ENCODE measurements around the gene CFAP92.

Gene CFAP92

GRCh38 chr3:129025691-129026435, 32.0 kb upstream of the CFAP92 start:
- no peak for DNase-seq

- DNase-seq, result no peak
Measured at GRCh38 chr3:129025108-129025507, 31.2 kb upstream of the CFAP92 start.

- DNase-seq, result no peak
Measured at GRCh38 chr3:129023909-129024308, 30.0 kb upstream of the CFAP92 start.

- DNase-seq, result no peak
Measured at GRCh38 chr3:129023008-129023358, 29.1 kb upstream of the CFAP92 start.

- peak; percentile 55 for DNase-seq
Measured at GRCh38 chr3:129022114-129023007, 28.5 kb upstream of the CFAP92 start.

GRCh38 chr3:129021140-129021551, 27.3 kb upstream of the CFAP92 start:
- no peak for DNase-seq

- no peak for DNase-seq
Measured at GRCh38 chr3:129020691-129021090, 26.8 kb upstream of the CFAP92 start.

GRCh38 chr3:129019266-129019665, 25.4 kb upstream of the CFAP92 start:
- DNase-seq, result no peak

- DNase-seq, result no peak
Measured at GRCh38 chr3:129018751-129019150, 24.9 kb upstream of the CFAP92 start.

GRCh38 chr3:129018271-129018670, 24.4 kb upstream of the CFAP92 start:
- DNase-seq, result no peak

GRCh38 chr3:129017484-129017899, 23.6 kb upstream of the CFAP92 start:
- DNase-seq, result no peak

- DNase-seq, result no peak
Measured at GRCh38 chr3:129016720-129017483, 23.0 kb upstream of the CFAP92 start.

GRCh38 chr3:129016356-129016719, 22.5 kb upstream of the CFAP92 start:
- no peak for DNase-seq

GRCh38 chr3:129015388-129016105, 21.7 kb upstream of the CFAP92 start:
- no peak for DNase-seq

- no peak for DNase-seq
Measured at GRCh38 chr3:129014793-129015345, 21.0 kb upstream of the CFAP92 start.

- no peak for DNase-seq
Measured at GRCh38 chr3:129014148-129014547, 20.3 kb upstream of the CFAP92 start.

GRCh38 chr3:129013491-129013891, 19.6 kb upstream of the CFAP92 start:
- DNase-seq, result no peak

- DNase-seq, result no peak
Measured at GRCh38 chr3:129010310-129010956, 16.6 kb upstream of the CFAP92 start.

GRCh38 chr3:129009266-129009665, 15.4 kb upstream of the CFAP92 start:
- DNase-seq, result no peak

- DNase-seq, result no peak
Measured at GRCh38 chr3:129007792-129008191, 13.9 kb upstream of the CFAP92 start.

GRCh38 chr3:129006864-129007263, 13.0 kb upstream of the CFAP92 start:
- DNase-seq, result no peak

Measured in right kidney (tissue), 1 donor.